ENCODE measurements around the gene ORM1.

Gene ORM1

GRCh38 chr9:114344188-114344566 lies 21.3 kb downstream of the ORM1 start:
- no peak for DNase-seq (ENCODE audit: low read depth)

- DNase-seq (ENCODE audit: low read depth): no peak
Measured at GRCh38 chr9:114344692-114345091, 21.8 kb downstream of the ORM1 start.

GRCh38 chr9:114345493-114346065 lies 22.7 kb downstream of the ORM1 start:
- DNase-seq (ENCODE audit: low read depth): no peak

GRCh38 chr9:114346146-114346545 lies 23.2 kb downstream of the ORM1 start:
- DNase-seq (ENCODE audit: low read depth): no peak

GRCh38 chr9:114347675-114348074 lies 24.8 kb downstream of the ORM1 start:
- DNase-seq (ENCODE audit: low read depth): no peak

GRCh38 chr9:114348261-114348905 lies 25.5 kb downstream of the ORM1 start:
- no peak for DNase-seq (ENCODE audit: low read depth)

GRCh38 chr9:114348906-114349482 lies 26.1 kb downstream of the ORM1 start:
- peak; percentile 64 for DNase-seq (ENCODE audit: low read depth)

GRCh38 chr9:114349713-114350480 lies 27.0 kb downstream of the ORM1 start:
- DNase-seq (ENCODE audit: low read depth): no peak

- DNase-seq (ENCODE audit: low read depth): no peak
Measured at GRCh38 chr9:114350636-114351401, 27.9 kb downstream of the ORM1 start.

GRCh38 chr9:114351932-114352331 lies 29.0 kb downstream of the ORM1 start:
- no peak for DNase-seq (ENCODE audit: low read depth)

- no peak for DNase-seq (ENCODE audit: low read depth)
Measured at GRCh38 chr9:114355821-114356220, 32.9 kb downstream of the ORM1 start.

GRCh38 chr9:114356792-114357191 lies 33.9 kb downstream of the ORM1 start:
- DNase-seq (ENCODE audit: low read depth): no peak

- no peak for DNase-seq (ENCODE audit: low read depth)
Measured at GRCh38 chr9:114357360-114357759, 34.5 kb downstream of the ORM1 start.

GRCh38 chr9:114357911-114358328 lies 35.0 kb downstream of the ORM1 start:
- DNase-seq (ENCODE audit: low read depth): no peak

GRCh38 chr9:114359801-114360200 lies 36.9 kb downstream of the ORM1 start:
- DNase-seq (ENCODE audit: low read depth): no peak

- no peak for DNase-seq (ENCODE audit: low read depth)
Measured at GRCh38 chr9:114361542-114361941, 38.6 kb downstream of the ORM1 start.

- no peak for DNase-seq (ENCODE audit: low read depth)
Measured at GRCh38 chr9:114362394-114362793, 39.5 kb downstream of the ORM1 start.

- DNase-seq (ENCODE audit: low read depth): no peak
Measured at GRCh38 chr9:114363424-114363823, 40.5 kb downstream of the ORM1 start.

GRCh38 chr9:114364134-114365041 lies 41.5 kb downstream of the ORM1 start:
- DNase-seq (ENCODE audit: low read depth): no peak

GRCh38 chr9:114365194-114365593 lies 42.3 kb downstream of the ORM1 start:
- DNase-seq (ENCODE audit: low read depth): no peak
